WERI-Rb-1 (cell line): Measurements from ENCODE around the gene LOXL1.

Source experiments
- DNase-seq: peaks from one replicate; pipeline ENCODE4 v3.0.0-alpha.2; 2020
- H3K27ac ChIP-seq: fragments of 250-450 bp; sonication (Bioruptor Pico); 2 replicates; pipeline ENCODE4 v1.5.1; 2020; ENCODE audit warnings: mild to moderate bottlenecking, moderate library complexity
- H3K27me3 ChIP-seq: fragments of 250-450 bp; sonication (Bioruptor Pico); 2 replicates; pipeline ENCODE4 v1.5.1; 2021; ENCODE audit warnings: mild to moderate bottlenecking, low read depth, moderate library complexity; ENCODE audit not compliant: insufficient read depth, severe bottlenecking
- H3K36me3 ChIP-seq: fragments of 250-450 bp; sonication (Bioruptor Pico); 2 replicates; pipeline ENCODE4 v1.5.1; 2020; ENCODE audit warnings: mild to moderate bottlenecking, moderate library complexity
- H3K4me3 ChIP-seq: 2 replicates; pipeline ENCODE4 v1.5.1; 2011; ENCODE audit warnings: low read depth, mild to moderate bottlenecking, control low read depth, low read length
- H3K9me3 ChIP-seq: fragments of 250-450 bp; sonication (Bioruptor Pico); 2 replicates; pipeline ENCODE4 v1.5.1; 2021; ENCODE audit warnings: mild to moderate bottlenecking, moderate library complexity; ENCODE audit not compliant: severe bottlenecking
- CTCF ChIP-seq: IDR thresholded peaks from 2 replicates; pipeline ENCODE4 v1.5.1; 2011; ENCODE audit warnings: low read depth, mild to moderate bottlenecking, control low read depth, inconsistent platforms, low read length

The LOXL1 gene

GRCh38 chr15:73899197-73900094 is 26.8 kb upstream of the LOXL1 start:
- Histone ChIP-seq H3K27me3 (no peaks in the 10 kb centered on the region), H3K9me3 (no peaks in the 10 kb centered on the region), H3K27ac (peak overlapping the region; percentile 51), H3K36me3 (no peaks in the 10 kb centered on the region), H3K4me3 (no peak overlapping the region)
- DNase-seq: peak; percentile 78
- TF ChIP-seq CTCF: peak; percentile 53

- H3K4me3 ChIP-seq: no peak overlapping the region
- no peak overlapping the region for H3K27ac ChIP-seq
- DNase-seq: no peak
- H3K9me3 ChIP-seq: no peaks in the 10 kb centered on the region
- H3K27me3 ChIP-seq: no peaks in the 10 kb centered on the region
- TF ChIP-seq CTCF: no peak
- no peaks in the 10 kb centered on the region for H3K36me3 ChIP-seq
These were observed 26.1 kb upstream of the LOXL1 start for GRCh38 chr15:73900095-73900712.

- no peaks in the 10 kb centered on the region for H3K36me3 ChIP-seq
- no peaks in the 10 kb centered on the region for H3K27me3 ChIP-seq
- no peak overlapping the region for H3K27ac ChIP-seq
- H3K9me3 ChIP-seq: no peaks in the 10 kb centered on the region
- no peak for DNase-seq
- no peak overlapping the region for H3K4me3 ChIP-seq
- no peak for TF ChIP-seq CTCF
These were observed 25.0 kb upstream of the LOXL1 start for GRCh38 chr15:73901126-73901810.

GRCh38 chr15:73902121-73903020 is 23.9 kb upstream of the LOXL1 start:
- DNase-seq: no peak
- Histone ChIP-seq H3K27me3 (no peaks in the 10 kb centered on the region), H3K9me3 (no peaks in the 10 kb centered on the region), H3K27ac (no peak overlapping the region), H3K4me3 (no peak overlapping the region), H3K36me3 (no peaks in the 10 kb centered on the region)
- TF ChIP-seq CTCF: no peak

GRCh38 chr15:73904026-73904815 is 22.0 kb upstream of the LOXL1 start:
- DNase-seq: no peak
- no peaks in the 10 kb centered on the region for H3K27me3 ChIP-seq
- H3K27ac ChIP-seq: no peak overlapping the region
- TF ChIP-seq CTCF: no peak
- no peaks in the 10 kb centered on the region for H3K9me3 ChIP-seq
- no peak overlapping the region for H3K4me3 ChIP-seq
- H3K36me3 ChIP-seq: no peaks in the 10 kb centered on the region
